KBM-7 (cell line): ENCODE data around the gene CAMTA1.

Experiments used
- DNase-seq: peaks from one replicate; pipeline ENCODE4 v3.0.0-alpha.2; 2015
- in situ Hi-C: fragments of 300-500 bp; cut with MboI; formaldehyde crosslinking; loops from 2 replicates; pipeline ENCODE4 v1.14.3; 2020; ENCODE audit warnings: low sequenced_read_pairs, low pct_unique_long_range_greater_than_20kb, mixed read lengths

CAMTA1 gene

GRCh38 chr1:7549277-7550161, 764.3 kb downstream of the CAMTA1 start:
- in situ Hi-C loops: no loop called here
- DNase-seq: peak; percentile 18

GRCh38 chr1:7550261-7550865, 765.1 kb downstream of the CAMTA1 start:
- no peak for DNase-seq
- in situ Hi-C loops: no loop called here

DNA sequence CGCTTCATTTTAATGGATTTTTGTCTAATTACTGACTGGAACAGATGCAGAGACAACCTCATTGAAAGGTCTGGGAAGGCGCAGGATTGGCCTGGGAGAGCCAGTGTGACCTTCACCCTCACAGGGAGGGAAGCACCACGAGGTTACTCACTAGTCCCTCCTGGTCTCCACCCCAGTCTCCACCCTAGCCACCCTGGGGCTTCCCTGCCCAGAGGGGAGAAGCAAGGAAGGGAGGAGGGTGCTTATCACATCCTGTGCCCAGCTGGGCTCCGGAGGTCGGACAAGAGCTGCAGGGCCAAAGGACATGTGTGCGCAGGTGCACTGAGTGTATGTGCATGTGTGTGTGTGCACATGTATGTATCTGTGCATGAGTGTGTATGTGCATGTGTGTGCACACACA, 765.7 kb downstream of the CAMTA1 start:
- no peak for DNase-seq

DNA sequence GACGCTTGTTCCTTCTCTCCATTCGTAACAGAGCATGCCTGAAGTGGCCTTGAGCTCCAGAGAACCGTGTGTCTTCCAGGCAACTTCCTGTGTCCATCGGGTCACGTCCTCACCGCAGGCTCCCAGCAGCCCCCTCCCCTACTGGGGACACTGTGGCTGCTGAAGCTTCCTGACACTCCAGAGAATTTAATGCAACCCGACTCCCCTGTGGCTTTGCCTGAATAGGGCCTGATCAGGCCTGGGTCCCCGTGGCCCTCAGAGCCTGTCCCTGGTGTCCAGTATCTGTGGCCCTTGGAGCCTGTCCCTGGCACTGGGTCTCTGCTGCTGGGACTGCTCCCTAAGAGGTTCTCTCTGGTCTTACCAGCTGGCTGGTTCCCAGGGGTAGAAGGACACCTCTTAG, 766.2 kb downstream of the CAMTA1 start:
- in situ Hi-C loops: no loop called here
- DNase-seq: no peak

More for the DNA sequence above, 765.7 kb downstream of the CAMTA1 start:
- in situ Hi-C loops: no loop called here

GRCh38 chr1:7552402-7552801, 767.1 kb downstream of the CAMTA1 start:
- DNase-seq: no peak
- in situ Hi-C loops: no loop called here

DNA sequence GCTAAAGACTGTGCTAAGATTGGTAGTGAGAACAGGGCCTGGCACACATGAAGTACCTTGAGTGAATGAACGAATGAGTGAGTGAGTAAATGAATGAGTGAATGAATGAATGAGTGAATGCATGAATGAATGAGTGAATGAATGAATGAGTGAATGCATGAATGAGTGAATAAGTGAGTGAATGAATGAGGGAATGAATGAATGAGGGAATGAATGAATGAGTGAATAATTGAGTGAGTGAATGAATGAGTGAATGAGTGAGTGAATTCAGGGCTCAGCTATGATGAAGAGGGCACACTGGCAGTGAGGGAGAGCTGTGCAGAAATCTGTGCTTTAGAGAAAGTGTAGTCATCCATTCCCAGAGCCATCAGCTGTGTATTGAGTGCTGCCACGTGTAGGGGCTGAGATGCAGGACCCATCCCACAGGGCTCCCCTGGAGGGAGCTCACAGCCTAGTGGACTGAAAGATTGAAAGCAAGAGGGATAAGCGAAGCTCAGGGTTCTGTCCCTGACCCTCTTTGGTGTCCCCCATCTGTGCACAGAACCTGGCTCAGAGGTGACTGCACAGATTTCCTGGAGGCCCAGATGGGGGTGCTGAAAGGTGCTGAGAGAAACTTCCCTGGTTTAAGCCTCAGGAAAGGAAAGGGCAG, 767.9 kb downstream of the CAMTA1 start:
- DNase-seq: no peak
- in situ Hi-C loops: no loop called here

- in situ Hi-C loops: no loop called here
- DNase-seq: no peak
Observed at GRCh38 chr1:7554385-7555235, 769.4 kb downstream of the CAMTA1 start.

DNA sequence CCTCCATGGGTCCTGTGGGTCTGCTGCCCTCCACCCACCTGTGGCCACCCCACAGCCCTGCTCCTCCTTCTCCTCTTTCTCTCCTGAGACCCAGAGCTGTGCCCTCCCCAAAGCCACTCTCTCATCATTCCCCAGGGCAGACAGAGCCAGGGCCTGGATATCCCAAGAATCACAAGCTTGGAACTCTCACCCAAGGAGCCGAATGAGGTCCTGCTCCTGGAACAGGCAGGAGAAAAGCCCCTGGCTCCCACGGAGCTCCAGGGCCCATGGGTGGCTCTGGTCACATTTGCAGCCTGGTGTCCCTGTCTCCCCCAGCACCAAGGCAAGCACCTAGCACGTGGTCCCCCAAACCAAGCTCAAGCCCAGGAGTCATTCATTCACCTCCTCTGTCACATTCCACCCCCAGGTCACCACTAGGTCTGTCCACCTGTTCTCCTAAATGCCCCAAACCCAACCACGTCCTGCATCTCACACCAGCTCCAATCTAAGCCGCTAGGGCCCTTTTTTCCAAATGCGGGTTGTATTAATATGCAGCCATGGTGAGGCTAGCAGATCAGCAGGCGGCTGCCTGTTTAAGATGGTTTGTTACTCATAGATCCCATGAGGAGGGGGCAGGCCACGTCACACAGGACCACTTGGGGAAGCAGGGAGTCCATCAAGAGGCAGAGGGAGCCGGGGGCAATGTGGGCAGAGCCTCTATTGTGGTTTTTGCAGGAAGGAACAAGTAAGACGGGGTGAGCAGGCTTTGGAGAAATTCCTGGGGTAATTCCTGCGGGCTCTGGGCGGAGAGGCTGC, 770.3 kb downstream of the CAMTA1 start:
- DNase-seq: no peak
- in situ Hi-C loops: no loop called here

DNA sequence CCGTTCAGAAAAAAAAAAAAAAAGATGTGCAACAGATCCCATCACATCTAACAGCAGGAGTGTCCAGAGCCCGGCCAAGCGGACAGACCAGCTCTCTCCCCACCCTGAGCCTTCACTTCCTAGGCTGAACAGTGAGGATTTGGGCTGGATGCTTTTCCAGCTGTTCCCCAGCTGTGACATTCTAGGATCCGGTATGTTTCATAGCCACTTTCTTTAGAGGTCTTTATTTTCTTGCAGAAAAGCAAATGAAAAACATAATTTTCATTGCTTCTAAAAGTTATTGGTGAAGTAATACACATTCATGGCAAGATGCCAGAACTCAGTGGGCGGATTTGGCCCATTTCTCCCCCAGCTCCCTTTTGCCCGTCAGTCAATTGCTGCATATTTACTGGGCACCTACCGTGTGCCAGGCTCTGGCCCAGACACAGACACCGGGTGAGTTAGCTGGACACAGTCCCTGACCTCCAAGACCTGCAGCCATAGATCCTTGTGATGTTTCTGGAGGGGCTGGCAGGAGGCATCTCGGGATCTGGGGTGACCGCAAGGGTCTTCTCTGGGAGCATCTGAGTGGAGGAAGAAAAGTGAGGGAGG, 772.1 kb downstream of the CAMTA1 start:
- no peak for DNase-seq
- in situ Hi-C loops: no loop called here

- in situ Hi-C loops: no loop called here
- no peak for DNase-seq
Observed at GRCh38 chr1:7558041-7558461, 772.8 kb downstream of the CAMTA1 start.

GRCh38 chr1:7558481-7558880, 773.2 kb downstream of the CAMTA1 start:
- in situ Hi-C loops: no loop called here
- no peak for DNase-seq

DNA sequence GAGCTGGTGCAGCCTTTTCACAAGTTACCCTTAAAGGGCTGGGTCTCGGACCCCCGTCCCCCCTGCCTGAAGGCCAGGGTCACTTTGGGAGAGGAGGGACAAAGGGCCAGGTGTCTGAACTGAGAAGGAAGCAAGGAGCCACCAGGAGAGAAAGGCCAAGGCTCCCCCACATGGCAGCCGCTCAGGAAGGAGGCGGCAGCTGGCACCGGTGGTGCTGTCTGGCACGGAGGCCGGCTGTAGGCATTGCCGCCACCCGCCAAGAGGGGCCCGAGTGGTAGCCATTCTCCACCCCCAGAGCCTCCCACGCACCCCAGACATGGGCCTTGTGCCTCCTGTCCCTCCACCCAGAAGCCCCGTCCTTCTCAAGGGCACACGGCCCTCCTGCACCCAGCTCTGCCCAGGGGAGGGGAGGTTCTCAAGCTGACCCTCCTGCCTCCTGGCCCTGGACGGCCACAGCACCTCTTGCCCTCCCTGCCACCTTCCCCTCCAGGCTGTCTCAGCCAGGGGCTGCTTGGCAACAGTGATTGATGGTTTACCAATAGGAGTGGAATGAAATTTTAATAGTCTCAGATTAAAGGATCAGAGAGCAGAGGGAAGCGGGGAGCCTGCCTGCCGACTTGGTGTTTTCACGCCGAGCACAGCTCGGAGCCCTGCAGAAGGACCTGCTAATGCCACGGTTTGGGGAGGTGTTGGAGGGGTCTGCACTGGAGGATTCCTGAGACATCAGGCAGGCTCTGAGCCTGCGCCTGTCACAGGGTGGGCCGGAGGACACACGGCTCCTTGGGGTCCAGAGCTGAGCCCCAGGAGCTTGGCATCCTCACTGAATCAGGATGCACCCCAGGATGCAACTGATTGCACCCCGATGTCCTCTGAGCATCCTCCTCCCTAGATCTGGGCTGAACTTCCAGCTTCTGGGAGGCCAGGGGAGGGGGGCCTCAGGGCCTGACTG, 773.9 kb downstream of the CAMTA1 start:
- DNase-seq: no peak
- in situ Hi-C loops: no loop called here

- in situ Hi-C loops: no loop called here
Observed at GRCh38 chr1:7560128-7560527, 774.9 kb downstream of the CAMTA1 start.

DNA sequence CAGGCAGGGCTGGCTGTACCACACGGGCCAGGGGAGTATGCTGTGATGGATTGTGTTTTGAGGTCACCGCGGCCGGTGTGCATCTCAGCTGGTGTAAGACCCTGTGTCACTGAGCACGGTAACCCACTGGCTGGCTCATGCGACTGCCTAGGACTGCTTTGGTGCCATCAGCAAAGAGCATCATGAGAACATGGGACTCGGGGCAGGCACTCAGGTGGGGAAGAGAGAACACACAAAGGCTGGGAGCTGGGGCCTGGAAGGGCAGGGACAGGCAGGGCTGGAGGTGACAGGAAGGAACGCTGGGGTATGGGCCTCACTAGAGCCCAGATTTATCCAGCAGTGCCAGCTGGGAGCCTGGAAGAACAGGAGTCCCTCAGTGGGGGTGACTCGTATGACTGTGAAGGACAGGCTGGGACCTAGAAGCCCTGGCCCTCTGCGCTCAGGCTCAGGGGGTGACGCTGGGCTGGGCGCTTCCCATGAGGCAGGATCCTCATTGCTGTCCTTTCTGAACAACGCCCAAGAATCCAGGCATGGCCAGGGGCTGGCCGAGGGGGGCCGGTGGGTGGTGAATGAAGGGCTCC, 775.4 kb downstream of the CAMTA1 start:
- in situ Hi-C loops: no loop called here
- DNase-seq: no peak

More at GRCh38 chr1:7560128-7560527, 774.9 kb downstream of the CAMTA1 start:
- no peak for DNase-seq

- no peak for DNase-seq
Observed at GRCh38 chr1:7561331-7561921, 776.2 kb downstream of the CAMTA1 start.

DNA sequence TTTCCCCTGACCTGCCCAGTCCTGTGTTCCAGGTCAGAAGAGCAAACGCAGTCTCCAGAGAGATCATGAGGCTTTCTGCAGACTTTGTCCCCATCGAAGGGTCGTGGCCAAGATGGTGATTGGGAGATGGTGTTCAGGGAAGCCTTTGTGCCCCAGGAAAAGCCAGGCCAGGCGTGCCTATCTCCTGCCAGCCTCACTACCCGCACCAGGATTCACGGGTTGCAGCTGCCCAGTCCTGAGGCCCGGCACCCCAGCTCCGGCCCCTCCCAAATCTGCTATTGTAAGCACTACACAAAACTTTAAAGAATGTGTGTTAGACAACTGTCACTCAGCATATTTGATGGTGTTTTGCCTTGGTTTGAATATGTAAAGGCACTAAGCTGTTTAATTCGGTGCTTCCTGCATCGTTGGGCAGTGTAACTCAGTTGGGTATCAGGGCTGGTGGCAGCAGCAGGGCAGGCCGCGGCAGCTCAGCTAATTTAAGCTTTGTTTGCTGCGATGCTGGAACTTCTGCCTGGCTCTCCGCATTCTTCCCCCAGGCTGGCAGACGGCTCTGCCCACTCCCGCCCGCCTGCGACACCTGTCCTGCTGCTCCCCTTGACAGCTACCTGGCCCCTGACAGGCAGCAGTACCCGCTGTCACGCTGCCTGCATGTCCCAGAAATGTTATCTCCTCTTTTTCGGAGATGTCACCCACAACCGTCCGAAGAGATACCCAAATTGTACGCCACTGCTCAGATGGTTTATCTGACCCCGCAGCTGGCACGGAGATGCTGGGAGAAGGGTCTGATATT, 776.9 kb downstream of the CAMTA1 start:
- no peak for DNase-seq
- in situ Hi-C loops: no loop called here

More at GRCh38 chr1:7561331-7561921, 776.2 kb downstream of the CAMTA1 start:
- in situ Hi-C loops: no loop called here
